Measurements from ENCODE around the gene PDILT.
"Not testable (repeated sequence)": the region's sequence is repeated elsewhere in the genome, so short reads cannot be mapped to it uniquely, and the experiment has no call there.

PDILT gene

GRCh38 chr16:20321671-20322070, 82.9 kb downstream of the PDILT start:
- no peak for DNase-seq (ENCODE audit: low read depth)

- not testable (repeated sequence) for DNase-seq (ENCODE audit: low read depth)
Measured at GRCh38 chr16:20321051-20321450, 83.5 kb downstream of the PDILT start.

- DNase-seq (ENCODE audit: low read depth) = no peak
Measured at GRCh38 chr16:20320592-20320991, 83.9 kb downstream of the PDILT start.

- DNase-seq (ENCODE audit: low read depth) = no peak
Measured at GRCh38 chr16:20320178-20320577, 84.4 kb downstream of the PDILT start.

GRCh38 chr16:20319406-20319805, 85.1 kb downstream of the PDILT start:
- DNase-seq (ENCODE audit: low read depth) = no peak

DNA sequence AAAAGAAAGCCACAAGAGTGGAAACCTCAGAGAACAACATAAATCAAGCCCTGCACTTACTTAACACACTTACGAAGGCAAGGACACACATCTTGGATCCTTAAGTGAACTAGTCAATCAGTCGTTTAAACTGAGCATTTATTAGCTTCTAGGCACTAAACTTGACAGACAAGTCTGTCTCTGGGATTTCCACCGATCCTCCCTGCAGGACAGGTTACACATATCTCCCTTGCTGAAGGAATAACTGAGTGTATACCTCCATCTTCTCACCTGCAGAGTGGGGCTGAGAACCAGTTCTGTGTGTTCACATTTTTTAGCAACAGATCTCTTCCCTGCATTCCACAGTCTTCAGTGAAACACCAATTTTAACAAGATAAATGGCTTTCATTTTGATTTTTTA, 86.1 kb downstream of the PDILT start:
- no peak for DNase-seq (ENCODE audit: low read depth)

DNA sequence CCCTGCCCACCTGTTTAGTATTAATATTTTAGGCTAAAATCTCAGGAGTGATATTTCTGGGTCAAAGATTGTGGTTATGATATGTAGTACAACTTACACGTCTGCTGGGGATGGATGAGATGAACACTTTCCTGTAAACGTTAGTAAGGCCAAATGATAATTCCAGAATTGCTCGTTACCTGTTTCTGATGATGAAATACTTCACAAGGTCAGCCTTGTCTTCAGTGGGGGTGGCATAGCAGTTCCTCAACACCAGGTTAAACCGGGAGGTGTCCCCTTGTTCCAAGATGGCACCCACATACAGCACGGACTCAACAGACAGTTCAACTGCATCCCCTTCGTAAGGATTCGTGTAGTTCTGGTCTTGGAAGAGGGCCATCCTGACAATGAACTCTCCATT, 86.5 kb downstream of the PDILT start:
- DNase-seq (ENCODE audit: low read depth) = no peak

DNA sequence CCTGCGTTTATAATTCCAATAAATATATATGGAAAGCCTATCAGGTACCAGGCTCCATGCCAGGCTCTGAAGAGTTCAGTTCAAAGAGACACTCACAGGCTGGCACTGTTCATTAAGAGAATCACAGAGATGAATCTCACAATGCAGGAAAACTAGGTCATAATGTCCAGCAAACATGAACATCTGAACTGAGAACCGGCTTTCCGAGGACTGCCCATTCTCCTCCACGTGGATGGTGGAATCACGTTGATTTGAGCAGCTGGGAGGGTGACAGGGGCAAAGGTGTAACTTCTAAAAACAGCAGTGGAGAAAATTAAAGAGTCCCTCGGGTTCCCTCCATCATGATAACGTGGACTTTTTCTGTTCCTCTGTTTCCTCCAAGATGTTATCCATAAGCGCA, 87.4 kb downstream of the PDILT start:
- no peak for DNase-seq (ENCODE audit: low read depth)

- DNase-seq (ENCODE audit: low read depth) = no peak
Measured at GRCh38 chr16:20316715-20317114, 87.8 kb downstream of the PDILT start.

DNA sequence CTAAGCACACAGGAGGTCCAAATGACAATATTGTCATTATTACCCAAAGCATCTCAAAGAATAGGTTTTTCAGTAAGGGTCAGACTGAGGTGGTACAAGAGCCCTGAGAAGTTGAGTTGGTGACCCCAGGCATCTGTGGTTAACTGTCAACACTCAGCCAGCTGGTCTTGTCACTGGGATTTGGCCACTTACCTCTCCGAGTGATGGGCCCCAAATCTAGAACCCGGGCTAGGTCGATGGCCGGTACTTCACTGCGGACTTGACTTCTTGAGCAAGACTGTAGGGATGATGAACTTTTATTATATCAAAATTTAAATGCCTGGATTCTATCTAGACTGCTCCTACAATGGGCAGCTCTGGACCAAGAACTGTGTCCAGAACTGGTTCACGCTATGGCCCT, 88.8 kb downstream of the PDILT start:
- DNase-seq (ENCODE audit: low read depth) = no peak

GRCh38 chr16:20314575-20314974, 90.0 kb downstream of the PDILT start:
- DNase-seq (ENCODE audit: low read depth) = no peak

DNA sequence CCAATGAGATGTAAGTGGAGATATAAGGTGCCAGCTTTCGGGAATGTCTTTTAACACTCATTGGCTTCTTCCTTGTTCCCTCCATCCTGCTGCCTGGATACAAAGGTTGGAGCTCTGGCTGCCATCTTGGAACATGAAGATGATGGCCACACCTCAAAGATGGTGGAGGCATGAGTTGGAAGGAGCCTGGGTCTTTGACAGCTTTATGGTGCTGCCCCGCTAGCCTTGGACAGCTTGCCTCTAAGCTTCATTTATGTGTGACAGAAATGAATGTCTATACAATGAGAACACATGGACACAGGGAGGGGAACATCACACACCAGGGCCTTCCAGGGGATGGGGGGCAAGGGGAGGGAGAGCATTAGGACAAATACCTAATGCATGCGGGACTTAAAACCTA, 90.8 kb downstream of the PDILT start:
- DNase-seq (ENCODE audit: low read depth) = no peak

DNA sequence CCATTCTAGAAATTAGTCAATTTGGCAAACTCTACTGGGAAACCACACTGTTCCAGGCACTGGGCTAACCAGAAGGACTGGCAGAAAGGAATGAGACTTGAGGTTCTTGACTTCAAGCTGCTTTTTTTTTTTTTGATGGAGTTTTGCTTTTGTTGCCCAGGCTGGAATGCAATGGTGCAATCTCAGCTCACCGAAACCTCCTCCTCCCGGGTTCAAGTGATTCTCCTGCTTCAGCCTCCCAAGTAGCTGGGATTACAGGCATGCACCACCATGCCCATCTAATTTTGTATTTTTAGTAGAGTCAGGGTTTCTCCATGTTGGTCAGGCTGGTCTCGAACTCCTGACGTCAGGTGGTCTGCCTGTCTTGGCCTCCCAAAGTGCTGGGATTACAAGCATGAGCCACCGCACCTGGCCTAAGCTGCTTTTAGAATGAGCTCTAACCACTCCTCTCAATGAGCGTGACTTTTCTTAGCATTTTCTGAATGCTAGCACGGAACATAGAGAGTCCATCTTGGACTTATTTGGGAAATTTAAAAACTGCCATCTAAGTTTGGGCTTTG, 91.9 kb downstream of the PDILT start:
- not testable (repeated sequence) for DNase-seq (ENCODE audit: low read depth)

- no peak for DNase-seq (ENCODE audit: low read depth)
Measured at GRCh38 chr16:20311548-20311947, 93.0 kb downstream of the PDILT start.

DNA sequence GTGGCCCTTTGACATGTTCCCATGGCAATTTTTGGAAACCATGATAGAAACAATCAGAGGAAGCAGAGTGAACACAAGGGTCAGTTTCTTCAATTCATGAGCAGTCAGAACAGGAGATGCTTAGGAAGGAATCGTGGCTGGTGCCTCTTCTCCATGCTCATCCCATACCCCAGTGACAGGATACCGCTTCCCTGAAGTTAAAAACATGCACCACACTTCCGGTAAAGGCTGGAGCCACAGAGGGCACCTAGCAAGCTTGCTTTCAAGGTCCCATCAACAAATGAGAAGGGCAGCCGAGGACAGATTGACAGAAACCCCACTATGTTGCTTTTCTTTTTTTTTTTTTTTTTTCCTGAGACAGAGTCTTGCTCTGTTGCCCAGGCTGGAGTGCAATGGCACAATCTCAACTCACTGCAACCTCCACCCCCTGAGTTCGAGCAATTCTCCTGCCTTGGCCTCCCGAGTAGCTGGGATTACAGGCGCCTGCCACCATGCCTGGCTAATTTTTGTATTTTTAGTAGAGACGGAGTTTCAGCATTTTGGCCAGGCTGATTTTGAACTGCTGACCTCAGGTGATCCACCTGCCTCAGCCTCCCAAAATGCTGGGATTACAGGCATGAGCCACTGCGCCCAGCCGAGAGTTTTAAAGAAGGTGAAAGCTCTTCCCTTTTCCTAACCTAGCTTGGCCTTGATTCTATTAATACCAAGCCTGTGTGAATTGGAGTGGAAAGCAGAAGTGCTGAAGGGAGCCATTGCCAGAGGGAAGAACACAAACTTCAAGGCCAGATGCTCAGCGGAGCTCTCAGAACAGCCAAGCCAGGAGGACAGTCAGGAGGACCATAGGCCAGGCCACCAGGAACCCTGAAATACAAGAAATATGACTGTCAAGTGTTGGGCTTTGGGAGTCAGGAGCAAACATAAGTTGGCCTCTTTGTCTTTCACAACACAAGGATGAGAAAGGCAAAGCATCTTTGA, 93.8 kb downstream of the PDILT start:
- no peak for DNase-seq (ENCODE audit: low read depth)

DNA sequence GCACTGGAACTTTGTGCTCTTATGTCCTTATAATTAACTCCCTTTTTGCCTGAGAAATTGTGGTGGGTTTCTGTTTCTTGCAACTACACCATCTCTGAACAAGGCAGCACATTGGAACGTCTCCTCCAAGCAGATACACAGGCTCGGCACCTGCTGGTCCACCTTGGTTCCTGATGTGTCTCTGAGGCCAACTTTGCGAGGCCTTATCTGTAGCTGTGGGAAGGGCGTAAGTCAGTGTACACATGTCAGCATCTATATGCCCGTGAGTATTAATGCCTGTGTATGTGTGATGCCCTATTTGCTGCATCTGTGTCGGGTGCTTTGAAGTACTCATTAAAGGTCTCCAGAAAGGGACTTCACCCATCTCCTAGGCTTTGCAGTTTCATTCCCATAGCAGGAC, 94.8 kb downstream of the PDILT start:
- no peak for DNase-seq (ENCODE audit: low read depth)

Data from T-helper 22 cell (primary cell).